Liver (tissue), 9 donors: ENCODE results near the gene CCDC12. TPM values are rescaled to one million over a fixed set of nuclear protein-coding genes. Genes with fewer than 3 reads are reported as not detected.

Source experiments
- DNase-seq: peaks from one replicate; pipeline ENCODE4 v3.0.0-alpha.2; 2017; ENCODE audit warnings: low spot score
- H3K27ac ChIP-seq, 2 donors: one replicate each; pipeline ENCODE4 v1.7.0; 2013; ENCODE audit warnings: inconsistent platforms in 2 of 2, low read length in 2 of 2, control low read depth in 1 of 2, low read depth in 1 of 2, mild to moderate bottlenecking in 1 of 2
- H3K27me3 ChIP-seq, 4 donors: one replicate each; pipeline versions ENCODE4 v1.6.1 to v1.7.0; 2013; ENCODE audit warnings: low read length in 3 of 4, inconsistent platforms in 1 of 4, mild to moderate bottlenecking in 1 of 4, moderate library complexity in 1 of 4; ENCODE audit not compliant: control insufficient read depth in 4 of 4, insufficient read depth in 4 of 4
- H3K36me3 ChIP-seq, 4 donors: one replicate each; pipeline versions ENCODE4 v1.6.1 to v1.7.0; 2013; ENCODE audit warnings: low read length in 3 of 4, mild to moderate bottlenecking in 3 of 4, low read depth in 1 of 4, moderate library complexity in 1 of 4; ENCODE audit not compliant: control insufficient read depth in 4 of 4, insufficient read depth in 3 of 4
- H3K4me1 ChIP-seq, 4 donors: one replicate each; pipeline versions ENCODE4 v1.6.1 to v1.7.0; 2013; ENCODE audit warnings: low read length in 3 of 4, mild to moderate bottlenecking in 3 of 4, moderate library complexity in 1 of 4; ENCODE audit not compliant: control insufficient read depth in 4 of 4, insufficient read depth in 4 of 4
- H3K4me3 ChIP-seq, 3 donors: one replicate each; pipeline versions ENCODE4 v1.6.1 to v1.7.0; 2013; ENCODE audit warnings: low read length in 3 of 3, control low read depth in 1 of 3, low read depth in 1 of 3, mild to moderate bottlenecking in 1 of 3
- H3K9ac ChIP-seq, 2 donors: one replicate each; pipeline ENCODE4 v1.7.0; 2013; ENCODE audit warnings: low read length in 2 of 2, mild to moderate bottlenecking in 2 of 2, moderate library complexity in 2 of 2, control low read depth in 1 of 2, low read depth in 1 of 2
- H3K9me3 ChIP-seq, 4 donors: one replicate each; pipeline versions ENCODE4 v1.6.1 to v1.7.0; 2013; ENCODE audit warnings: low read length in 3 of 4; ENCODE audit not compliant: control insufficient read depth in 4 of 4
- FOXA1 ChIP-seq: IDR thresholded peaks from 2 replicates; pipeline ENCODE4 v1.6.1; 2016; ENCODE audit warnings: antibody characterized with exemption
- GABPA ChIP-seq, 2 donors: IDR thresholded peaks in 1 of 2; conservative IDR thresholded peaks in 1 of 2; 2 replicates each; pipeline ENCODE4 v1.6.1; 2016; ENCODE audit warnings: antibody characterized with exemption in 2 of 2, mild to moderate bottlenecking in 1 of 2, moderate library complexity in 1 of 2
- HNF4A ChIP-seq, 2 donors: conservative IDR thresholded peaks; 2 replicates each; pipeline ENCODE4 v1.6.1; 2016; ENCODE audit warnings: antibody characterized with exemption in 2 of 2, mild to moderate bottlenecking in 2 of 2
- HNF4G ChIP-seq: IDR thresholded peaks from 2 replicates; pipeline ENCODE4 v1.6.1; 2016; ENCODE audit warnings: antibody characterized with exemption
- NR2F2 ChIP-seq: IDR thresholded peaks from 2 replicates; pipeline ENCODE4 v1.6.1; 2016; ENCODE audit warnings: antibody characterized with exemption
- SP1 ChIP-seq: IDR thresholded peaks from 2 replicates; pipeline ENCODE4 v1.6.1; 2018; ENCODE audit warnings: antibody characterized with exemption, mild to moderate bottlenecking
- TAF1 ChIP-seq: conservative IDR thresholded peaks from 2 replicates; pipeline ENCODE4 v1.6.1; 2016; ENCODE audit warnings: antibody characterized with exemption, mild to moderate bottlenecking
- WGBS: extraction: QIAGEN DNeasy Blood & Tissue Kit; methylation state at CpG from one replicate; pipeline ENCODE4 v1.1.7; 2013; 5-methylcytosine and 5-hydroxymethylcytosine counted together
- polyA plus RNA-seq, 2 donors: library from polyadenylated mRNA; stranded (reverse) in 1 of 2; unstranded in 1 of 2; fragments of 200-250 nt in 1 of 2; fragments of >200 nt in 1 of 2; fragmentation: Nextera tagmentation in 1 of 2; extraction: Ambion mirVana in 1 of 2; gene quantifications; one replicate each; pipeline versions ENCODE4 v1.2.1 to v1.2.3, GENCODE V29; 2013 to 2015
- total RNA-seq, 2 donors: library from RNA; depleted of rRNA; stranded (reverse); fragments of >200 nt; gene quantifications; one replicate each; pipeline ENCODE4 v1.2.3, GENCODE V29; 2014
- TF ChIP-seq, protein P1 (sequence below): IDR thresholded peaks from 2 replicates; pipeline ENCODE4 v1.6.1; 2016; ENCODE audit warnings: antibody characterized with exemption
- TF ChIP-seq, protein P2 (sequence below): fragments of 150-350 bp; IDR thresholded peaks from 2 replicates; pipeline ENCODE4 v1.5.1; 2017; ENCODE audit warnings: improper control_type of control experiment, low read depth, low read length; ENCODE audit not compliant: missing input control
- TF ChIP-seq, protein P3 (sequence below): IDR thresholded peaks from 2 replicates; pipeline ENCODE4 v1.6.1; 2016; ENCODE audit warnings: antibody characterized with exemption
- donor health status: healthy.
- donor health status: healthy.
- donor health status: healthy.
- donor health status: healthy.
- donor health status: healthy.

The CCDC12 gene
- total and polyA plus RNA-seq, 4 donors = 8.5 to 35.1 (median 26.6) TPM

DNA sequence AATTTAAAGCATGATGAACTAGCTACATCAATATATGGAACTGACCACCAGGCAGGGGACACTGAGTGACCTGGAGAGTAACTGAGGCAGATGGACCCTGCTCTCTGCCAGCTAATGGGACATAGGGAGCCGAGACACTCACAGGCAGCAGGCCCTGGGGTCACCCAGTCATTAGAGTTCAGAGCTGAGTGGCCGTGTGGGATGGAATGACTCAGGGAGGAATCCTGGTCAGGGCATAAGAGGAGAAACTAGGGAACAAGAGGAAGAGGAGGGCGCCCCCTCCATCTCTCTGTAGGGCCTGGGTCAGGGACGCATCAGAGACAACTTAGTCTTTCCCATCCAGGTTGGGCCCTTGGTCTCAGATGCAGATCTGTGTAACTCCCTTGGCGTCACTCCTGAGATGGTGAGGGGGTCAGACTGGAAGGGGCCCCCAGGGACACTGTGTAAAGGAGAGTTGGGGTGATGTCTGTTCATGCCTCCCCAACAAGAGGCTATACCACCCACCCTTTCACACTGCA lies 39.8 kb downstream of the CCDC12 start:
- no peaks in the 10 kb centered on the region for H3K27me3 ChIP-seq
- peak overlapping the region; percentile 5 to 74 for H3K27ac ChIP-seq
- DNase-seq = no peak
- no peaks in the 10 kb centered on the region for H3K9me3 ChIP-seq
- peaks cover 3 to 24% (median 6%) of the 10 kb centered on the region in 4 donors for H3K36me3 ChIP-seq
- H3K4me3 ChIP-seq = no peak overlapping the region
- peaks cover 17 to 50% (median 42%) of the 10 kb centered on the region in 4 donors for H3K4me1 ChIP-seq
- H3K9ac ChIP-seq = no peak overlapping the region
- 91% methylated on average over 5 of the region's 5 CpGs for WGBS
- TF ChIP-seq, protein P1, sequence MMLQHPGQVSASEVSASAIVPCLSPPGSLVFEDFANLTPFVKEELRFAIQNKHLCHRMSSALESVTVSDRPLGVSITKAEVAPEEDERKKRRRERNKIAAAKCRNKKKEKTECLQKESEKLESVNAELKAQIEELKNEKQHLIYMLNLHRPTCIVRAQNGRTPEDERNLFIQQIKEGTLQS = no peak
- TF ChIP-seq GABPA (IDR thresholded peaks at IDR 0.05 in 1 of 2, conservative IDR thresholded peaks at IDR 0.05 in 1 of 2) (no peak), HNF4A (conservative IDR thresholded peaks at IDR 0.05) (no peak)
- TF ChIP-seq, protein P2, sequence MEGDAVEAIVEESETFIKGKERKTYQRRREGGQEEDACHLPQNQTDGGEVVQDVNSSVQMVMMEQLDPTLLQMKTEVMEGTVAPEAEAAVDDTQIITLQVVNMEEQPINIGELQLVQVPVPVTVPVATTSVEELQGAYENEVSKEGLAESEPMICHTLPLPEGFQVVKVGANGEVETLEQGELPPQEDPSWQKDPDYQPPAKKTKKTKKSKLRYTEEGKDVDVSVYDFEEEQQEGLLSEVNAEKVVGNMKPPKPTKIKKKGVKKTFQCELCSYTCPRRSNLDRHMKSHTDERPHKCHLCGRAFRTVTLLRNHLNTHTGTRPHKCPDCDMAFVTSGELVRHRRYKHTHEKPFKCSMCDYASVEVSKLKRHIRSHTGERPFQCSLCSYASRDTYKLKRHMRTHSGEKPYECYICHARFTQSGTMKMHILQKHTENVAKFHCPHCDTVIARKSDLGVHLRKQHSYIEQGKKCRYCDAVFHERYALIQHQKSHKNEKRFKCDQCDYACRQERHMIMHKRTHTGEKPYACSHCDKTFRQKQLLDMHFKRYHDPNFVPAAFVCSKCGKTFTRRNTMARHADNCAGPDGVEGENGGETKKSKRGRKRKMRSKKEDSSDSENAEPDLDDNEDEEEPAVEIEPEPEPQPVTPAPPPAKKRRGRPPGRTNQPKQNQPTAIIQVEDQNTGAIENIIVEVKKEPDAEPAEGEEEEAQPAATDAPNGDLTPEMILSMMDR = no peak

DNA sequence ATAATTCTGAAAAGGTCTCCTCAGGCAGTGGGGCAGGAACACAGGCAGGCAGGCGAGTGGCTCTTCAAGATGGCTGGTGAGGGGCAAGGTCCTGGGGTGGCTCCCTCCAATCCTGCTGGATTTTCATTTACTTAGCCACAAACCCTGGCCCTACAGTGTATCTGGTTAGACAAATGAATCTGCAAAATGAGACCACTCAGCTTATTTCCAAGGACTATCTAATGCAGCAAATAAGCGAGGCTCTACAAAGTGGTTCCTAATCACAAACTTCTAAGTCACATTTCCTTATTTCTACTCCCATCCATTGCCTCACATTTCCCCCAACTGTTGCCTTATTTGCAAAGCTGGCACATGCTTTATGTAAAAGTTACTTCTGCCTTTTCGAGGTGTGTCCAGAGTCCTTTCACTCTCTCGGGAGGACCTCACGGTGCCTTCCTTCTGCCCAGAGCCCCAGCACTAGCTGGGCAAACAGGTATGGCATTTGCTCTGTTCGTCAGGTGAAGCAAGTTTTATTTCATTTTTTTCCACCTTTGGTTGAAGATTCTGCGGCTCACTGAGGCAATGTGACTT lies 40.5 kb downstream of the CCDC12 start:
- no peak for DNase-seq
- Histone ChIP-seq H3K9me3 (no peaks in the 10 kb centered on the region), H3K27me3 (no peaks in the 10 kb centered on the region), H3K9ac (no peak overlapping the region), H3K27ac (peak overlapping the region in 1 of 2 donors; percentile 74), H3K4me1 (peaks cover 21 to 57% (median 49%) of the 10 kb centered on the region in 4 donors), H3K4me3 (no peak overlapping the region), H3K36me3 (peaks cover 3 to 24% (median 6%) of the 10 kb centered on the region in 4 donors)
- TF ChIP-seq HNF4G = no peak
- no peak for TF ChIP-seq FOXA1
- TF ChIP-seq, protein P2 = no peak
- TF ChIP-seq SP1 = no peak
- TF ChIP-seq, protein P3, sequence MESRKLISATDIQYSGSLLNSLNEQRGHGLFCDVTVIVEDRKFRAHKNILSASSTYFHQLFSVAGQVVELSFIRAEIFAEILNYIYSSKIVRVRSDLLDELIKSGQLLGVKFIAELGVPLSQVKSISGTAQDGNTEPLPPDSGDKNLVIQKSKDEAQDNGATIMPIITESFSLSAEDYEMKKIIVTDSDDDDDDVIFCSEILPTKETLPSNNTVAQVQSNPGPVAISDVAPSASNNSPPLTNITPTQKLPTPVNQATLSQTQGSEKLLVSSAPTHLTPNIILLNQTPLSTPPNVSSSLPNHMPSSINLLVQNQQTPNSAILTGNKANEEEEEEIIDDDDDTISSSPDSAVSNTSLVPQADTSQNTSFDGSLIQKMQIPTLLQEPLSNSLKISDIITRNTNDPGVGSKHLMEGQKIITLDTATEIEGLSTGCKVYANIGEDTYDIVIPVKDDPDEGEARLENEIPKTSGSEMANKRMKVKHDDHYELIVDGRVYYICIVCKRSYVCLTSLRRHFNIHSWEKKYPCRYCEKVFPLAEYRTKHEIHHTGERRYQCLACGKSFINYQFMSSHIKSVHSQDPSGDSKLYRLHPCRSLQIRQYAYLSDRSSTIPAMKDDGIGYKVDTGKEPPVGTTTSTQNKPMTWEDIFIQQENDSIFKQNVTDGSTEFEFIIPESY = no peak
- no peak for TF ChIP-seq NR2F2
- TF ChIP-seq GABPA (IDR thresholded peaks at IDR 0.05 in 1 of 2, conservative IDR thresholded peaks at IDR 0.05 in 1 of 2) = no peak
- no peak for TF ChIP-seq TAF1
- no peak for TF ChIP-seq HNF4A (conservative IDR thresholded peaks at IDR 0.05)
- 83% methylated on average over 7 of the region's 7 CpGs for WGBS
